ENCODE data around the gene KCNJ6. TPM values are rescaled to one million over a fixed set of nuclear protein-coding genes. Genes with fewer than 3 reads are reported as not detected.

Gene KCNJ6
- total RNA-seq, 1 experiment from 2014 or later = not detected

DNA sequence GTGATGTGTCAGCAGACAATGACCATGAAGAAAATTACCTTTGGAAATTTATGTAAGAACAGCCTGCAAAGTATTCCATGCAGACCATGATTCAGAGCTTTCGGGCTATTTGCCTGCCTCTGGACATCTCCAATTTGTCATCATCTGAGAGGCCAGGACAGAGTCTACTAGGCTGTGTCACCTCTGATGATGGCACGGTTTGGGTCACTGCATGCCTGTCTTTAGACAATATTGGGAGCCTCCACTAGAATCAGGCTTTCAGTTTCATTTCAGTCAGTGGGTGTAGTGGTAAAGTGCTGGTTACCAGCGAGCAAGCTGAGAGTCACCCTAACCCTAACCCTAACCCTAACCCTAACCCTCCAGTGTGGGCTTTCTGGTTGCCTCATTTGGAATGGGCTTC lies 80.8 kb downstream of the KCNJ6 start:
- no peaks in the 10 kb centered on the region for H3K4me1 ChIP-seq (ENCODE audit: control insufficient read depth in 1 of 2, insufficient read depth in 2 of 2, low read length in 2 of 2)
- no peaks in the 10 kb centered on the region for H4K20me1 ChIP-seq (ENCODE audit: insufficient read depth)
- TF ChIP-seq, protein P1, sequence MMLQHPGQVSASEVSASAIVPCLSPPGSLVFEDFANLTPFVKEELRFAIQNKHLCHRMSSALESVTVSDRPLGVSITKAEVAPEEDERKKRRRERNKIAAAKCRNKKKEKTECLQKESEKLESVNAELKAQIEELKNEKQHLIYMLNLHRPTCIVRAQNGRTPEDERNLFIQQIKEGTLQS (IDR thresholded peaks at IDR 0.05) = no peak
- TF ChIP-seq EZH2 (IDR thresholded peaks at IDR 0.05) (no peak), YY1 (IDR thresholded peaks at IDR 0.05; ENCODE audit: extremely low read depth, insufficient replicate concordance, low read depth, low read length) (no peak), SP1 (IDR thresholded peaks at IDR 0.05; ENCODE audit: low read depth) (no peak), ZFX (IDR thresholded peaks at IDR 0.05) (no peak), EZH2phosphoT487 (IDR thresholded peaks at IDR 0.05; ENCODE audit: borderline replicate concordance) (no peak), CBX3 (IDR thresholded peaks at IDR 0.05; ENCODE audit: low read depth) (no peak), ZNF274 (IDR thresholded peaks at IDR 0.05; ENCODE audit: low read depth, low read length) (no peak), TCF7L2 (IDR thresholded peaks at IDR 0.05; ENCODE audit: borderline replicate concordance, extremely low read depth, insufficient read depth, insufficient read length) (no peak), POLR2A (IDR thresholded peaks at IDR 0.05; ENCODE audit: borderline replicate concordance, extremely low read depth, insufficient read depth, insufficient read length) (no peak), EGR1 (IDR thresholded peaks at IDR 0.05; ENCODE audit: low read depth) (no peak), POLR2AphosphoS5 (IDR thresholded peaks at IDR 0.05; ENCODE audit: low read depth, low read length) (no peak), ELF1 (IDR thresholded peaks at IDR 0.05; ENCODE audit: borderline replicate concordance, low read depth) (no peak), SRF (IDR thresholded peaks at IDR 0.05; ENCODE audit: low read depth) (no peak), CEBPB (IDR thresholded peaks at IDR 0.05; ENCODE audit: low read depth) (no peak), RAD21 (IDR thresholded peaks at IDR 0.05; ENCODE audit: low read depth) (no peak), JUND (IDR thresholded peaks at IDR 0.05) (no peak)
- TF ChIP-seq, protein P2, sequence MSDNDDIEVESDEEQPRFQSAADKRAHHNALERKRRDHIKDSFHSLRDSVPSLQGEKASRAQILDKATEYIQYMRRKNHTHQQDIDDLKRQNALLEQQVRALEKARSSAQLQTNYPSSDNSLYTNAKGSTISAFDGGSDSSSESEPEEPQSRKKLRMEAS (IDR thresholded peaks at IDR 0.05) = no peak
- TF ChIP-seq, protein P3, sequence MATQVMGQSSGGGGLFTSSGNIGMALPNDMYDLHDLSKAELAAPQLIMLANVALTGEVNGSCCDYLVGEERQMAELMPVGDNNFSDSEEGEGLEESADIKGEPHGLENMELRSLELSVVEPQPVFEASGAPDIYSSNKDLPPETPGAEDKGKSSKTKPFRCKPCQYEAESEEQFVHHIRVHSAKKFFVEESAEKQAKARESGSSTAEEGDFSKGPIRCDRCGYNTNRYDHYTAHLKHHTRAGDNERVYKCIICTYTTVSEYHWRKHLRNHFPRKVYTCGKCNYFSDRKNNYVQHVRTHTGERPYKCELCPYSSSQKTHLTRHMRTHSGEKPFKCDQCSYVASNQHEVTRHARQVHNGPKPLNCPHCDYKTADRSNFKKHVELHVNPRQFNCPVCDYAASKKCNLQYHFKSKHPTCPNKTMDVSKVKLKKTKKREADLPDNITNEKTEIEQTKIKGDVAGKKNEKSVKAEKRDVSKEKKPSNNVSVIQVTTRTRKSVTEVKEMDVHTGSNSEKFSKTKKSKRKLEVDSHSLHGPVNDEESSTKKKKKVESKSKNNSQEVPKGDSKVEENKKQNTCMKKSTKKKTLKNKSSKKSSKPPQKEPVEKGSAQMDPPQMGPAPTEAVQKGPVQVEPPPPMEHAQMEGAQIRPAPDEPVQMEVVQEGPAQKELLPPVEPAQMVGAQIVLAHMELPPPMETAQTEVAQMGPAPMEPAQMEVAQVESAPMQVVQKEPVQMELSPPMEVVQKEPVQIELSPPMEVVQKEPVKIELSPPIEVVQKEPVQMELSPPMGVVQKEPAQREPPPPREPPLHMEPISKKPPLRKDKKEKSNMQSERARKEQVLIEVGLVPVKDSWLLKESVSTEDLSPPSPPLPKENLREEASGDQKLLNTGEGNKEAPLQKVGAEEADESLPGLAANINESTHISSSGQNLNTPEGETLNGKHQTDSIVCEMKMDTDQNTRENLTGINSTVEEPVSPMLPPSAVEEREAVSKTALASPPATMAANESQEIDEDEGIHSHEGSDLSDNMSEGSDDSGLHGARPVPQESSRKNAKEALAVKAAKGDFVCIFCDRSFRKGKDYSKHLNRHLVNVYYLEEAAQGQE (IDR thresholded peaks at IDR 0.05; ENCODE audit: low read depth) = no peak
- TF ChIP-seq, protein P4, sequence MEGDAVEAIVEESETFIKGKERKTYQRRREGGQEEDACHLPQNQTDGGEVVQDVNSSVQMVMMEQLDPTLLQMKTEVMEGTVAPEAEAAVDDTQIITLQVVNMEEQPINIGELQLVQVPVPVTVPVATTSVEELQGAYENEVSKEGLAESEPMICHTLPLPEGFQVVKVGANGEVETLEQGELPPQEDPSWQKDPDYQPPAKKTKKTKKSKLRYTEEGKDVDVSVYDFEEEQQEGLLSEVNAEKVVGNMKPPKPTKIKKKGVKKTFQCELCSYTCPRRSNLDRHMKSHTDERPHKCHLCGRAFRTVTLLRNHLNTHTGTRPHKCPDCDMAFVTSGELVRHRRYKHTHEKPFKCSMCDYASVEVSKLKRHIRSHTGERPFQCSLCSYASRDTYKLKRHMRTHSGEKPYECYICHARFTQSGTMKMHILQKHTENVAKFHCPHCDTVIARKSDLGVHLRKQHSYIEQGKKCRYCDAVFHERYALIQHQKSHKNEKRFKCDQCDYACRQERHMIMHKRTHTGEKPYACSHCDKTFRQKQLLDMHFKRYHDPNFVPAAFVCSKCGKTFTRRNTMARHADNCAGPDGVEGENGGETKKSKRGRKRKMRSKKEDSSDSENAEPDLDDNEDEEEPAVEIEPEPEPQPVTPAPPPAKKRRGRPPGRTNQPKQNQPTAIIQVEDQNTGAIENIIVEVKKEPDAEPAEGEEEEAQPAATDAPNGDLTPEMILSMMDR (IDR thresholded peaks at IDR 0.05 in 2 of 3, conservative IDR thresholded peaks at IDR 0.05 in 1 of 3; ENCODE audit: borderline replicate concordance in 1 of 3, insufficient read depth in 1 of 3, low read depth in 2 of 3, low read length in 2 of 3) = no peak
- ChIA-PET CTCF (no interaction called here), POLR2A (no interaction called here), RAD21 (ENCODE audit: low non-redundant PET in 1 of 2, low total read pairs in 2 of 2, uncharacterized antibody in 2 of 2, unreplicated experiment in 2 of 2) (no interaction called here)
- H3K9ac ChIP-seq (ENCODE audit: low read length) = no peak overlapping the region
- intact Hi-C loops (cut with micrococcal nuclease) = no loop called here
- no peaks in the 10 kb centered on the region for H3K9me3 ChIP-seq (ENCODE audit: control insufficient read depth in 1 of 2, insufficient read depth in 1 of 2, low read depth in 1 of 2, low read length in 2 of 2)
- H3K27ac ChIP-seq (ENCODE audit: low read depth, low read length) = no peak overlapping the region
- no peaks in the 10 kb centered on the region for H3K36me3 ChIP-seq (ENCODE audit: control insufficient read depth in 1 of 2, insufficient read depth in 2 of 2, low read length in 2 of 2)
- no peak for ATAC-seq
- no peaks in the 10 kb centered on the region; the same call in 1 of the 2 replicates for H3K27me3 ChIP-seq (ENCODE audit: insufficient read depth, low read length)
- H3K4me3 ChIP-seq (replicated peaks in 1 of 2; ENCODE audit: low read depth in 1 of 2, low read length in 2 of 2) = no peak overlapping the region
- no peak for DNase-seq (ENCODE audit: low read depth, low spot score)
- H2AFZ ChIP-seq (ENCODE audit: low read depth, low read length, poor library complexity, severe bottlenecking) = no peak overlapping the region
- no TSS peak for BruUV-seq (replicated peaks)
- no peaks in the 10 kb centered on the region for H3K79me2 ChIP-seq (ENCODE audit: insufficient read depth, low read length)
- no peak overlapping the region for H3K4me2 ChIP-seq (ENCODE audit: low read length)
- H3K9me2 ChIP-seq (ENCODE audit: insufficient read depth) = no peaks in the 10 kb centered on the region

Data from HCT116 (cell line).